Liver (tissue), 9 donors: ENCODE data around the gene SULT6B1. TPM values are rescaled to one million over a fixed set of nuclear protein-coding genes. Genes with fewer than 3 reads are reported as not detected.

Experiments used
- DNase-seq: peaks from one replicate; pipeline ENCODE4 v3.0.0-alpha.2; 2017; ENCODE audit warnings: low spot score
- H3K27ac ChIP-seq, 2 donors: one replicate each; pipeline ENCODE4 v1.7.0; 2013; ENCODE audit warnings: inconsistent platforms in 2 of 2, low read length in 2 of 2, control low read depth in 1 of 2, low read depth in 1 of 2, mild to moderate bottlenecking in 1 of 2
- H3K27me3 ChIP-seq, 4 donors: one replicate each; pipeline versions ENCODE4 v1.6.1 to v1.7.0; 2013; ENCODE audit warnings: low read length in 3 of 4, inconsistent platforms in 1 of 4, mild to moderate bottlenecking in 1 of 4, moderate library complexity in 1 of 4; ENCODE audit not compliant: control insufficient read depth in 4 of 4, insufficient read depth in 4 of 4
- H3K36me3 ChIP-seq, 4 donors: one replicate each; pipeline versions ENCODE4 v1.6.1 to v1.7.0; 2013; ENCODE audit warnings: low read length in 3 of 4, mild to moderate bottlenecking in 3 of 4, low read depth in 1 of 4, moderate library complexity in 1 of 4; ENCODE audit not compliant: control insufficient read depth in 4 of 4, insufficient read depth in 3 of 4
- H3K4me1 ChIP-seq, 4 donors: one replicate each; pipeline versions ENCODE4 v1.6.1 to v1.7.0; 2013; ENCODE audit warnings: low read length in 3 of 4, mild to moderate bottlenecking in 3 of 4, moderate library complexity in 1 of 4; ENCODE audit not compliant: control insufficient read depth in 4 of 4, insufficient read depth in 4 of 4
- H3K4me3 ChIP-seq, 3 donors: one replicate each; pipeline versions ENCODE4 v1.6.1 to v1.7.0; 2013; ENCODE audit warnings: low read length in 3 of 3, control low read depth in 1 of 3, low read depth in 1 of 3, mild to moderate bottlenecking in 1 of 3
- H3K9ac ChIP-seq, 2 donors: one replicate each; pipeline ENCODE4 v1.7.0; 2013; ENCODE audit warnings: low read length in 2 of 2, mild to moderate bottlenecking in 2 of 2, moderate library complexity in 2 of 2, control low read depth in 1 of 2, low read depth in 1 of 2
- H3K9me3 ChIP-seq, 4 donors: one replicate each; pipeline versions ENCODE4 v1.6.1 to v1.7.0; 2013; ENCODE audit warnings: low read length in 3 of 4; ENCODE audit not compliant: control insufficient read depth in 4 of 4
- ATF3 ChIP-seq: IDR thresholded peaks from 2 replicates; pipeline ENCODE4 v1.6.1; 2016; ENCODE audit warnings: antibody characterized with exemption
- EGR1 ChIP-seq, 2 donors: IDR thresholded peaks; 2 replicates each; pipeline ENCODE4 v1.6.1; 2016 to 2018; ENCODE audit warnings: antibody characterized with exemption in 2 of 2, low read depth in 2 of 2
- FOXA1 ChIP-seq: IDR thresholded peaks from 2 replicates; pipeline ENCODE4 v1.6.1; 2016; ENCODE audit warnings: antibody characterized with exemption
- FOXA2 ChIP-seq: IDR thresholded peaks from 2 replicates; pipeline ENCODE4 v1.6.1; 2016; ENCODE audit warnings: antibody characterized with exemption
- GABPA ChIP-seq, 2 donors: IDR thresholded peaks in 1 of 2; conservative IDR thresholded peaks in 1 of 2; 2 replicates each; pipeline ENCODE4 v1.6.1; 2016; ENCODE audit warnings: antibody characterized with exemption in 2 of 2, mild to moderate bottlenecking in 1 of 2, moderate library complexity in 1 of 2
- HNF4A ChIP-seq, 2 donors: conservative IDR thresholded peaks; 2 replicates each; pipeline ENCODE4 v1.6.1; 2016; ENCODE audit warnings: antibody characterized with exemption in 2 of 2, mild to moderate bottlenecking in 2 of 2
- HNF4G ChIP-seq: IDR thresholded peaks from 2 replicates; pipeline ENCODE4 v1.6.1; 2016; ENCODE audit warnings: antibody characterized with exemption
- JUND ChIP-seq, 2 donors: IDR thresholded peaks; 2 replicates each; pipeline ENCODE4 v1.6.1; 2016; ENCODE audit warnings: antibody characterized with exemption in 2 of 2
- NR2F2 ChIP-seq: IDR thresholded peaks from 2 replicates; pipeline ENCODE4 v1.6.1; 2016; ENCODE audit warnings: antibody characterized with exemption
- RAD21 ChIP-seq, 2 donors: IDR thresholded peaks; 2 replicates each; pipeline ENCODE4 v1.6.1; 2016; ENCODE audit warnings: antibody characterized with exemption in 2 of 2, mild to moderate bottlenecking in 2 of 2
- REST ChIP-seq: IDR thresholded peaks from 2 replicates; pipeline ENCODE4 v1.6.1; 2016; ENCODE audit warnings: antibody characterized with exemption, mild to moderate bottlenecking
- RXRA ChIP-seq, 2 donors: IDR thresholded peaks; 2 replicates each; pipeline ENCODE4 v1.6.1; 2017 to 2018; ENCODE audit warnings: antibody characterized with exemption in 2 of 2, mild to moderate bottlenecking in 1 of 2
- SP1 ChIP-seq: IDR thresholded peaks from 2 replicates; pipeline ENCODE4 v1.6.1; 2018; ENCODE audit warnings: antibody characterized with exemption, mild to moderate bottlenecking
- YY1 ChIP-seq: IDR thresholded peaks from 2 replicates; pipeline ENCODE4 v1.6.1; 2016; ENCODE audit warnings: antibody characterized with exemption, mild to moderate bottlenecking
- ZBTB33 ChIP-seq: IDR thresholded peaks from 2 replicates; pipeline ENCODE4 v1.6.1; 2016; ENCODE audit warnings: antibody characterized with exemption
- WGBS: extraction: QIAGEN DNeasy Blood & Tissue Kit; methylation state at CpG from one replicate; pipeline ENCODE4 v1.1.7; 2013; 5-methylcytosine and 5-hydroxymethylcytosine counted together
- polyA plus RNA-seq, 2 donors: library from polyadenylated mRNA; stranded (reverse) in 1 of 2; unstranded in 1 of 2; fragments of 200-250 nt in 1 of 2; fragments of >200 nt in 1 of 2; fragmentation: Nextera tagmentation in 1 of 2; extraction: Ambion mirVana in 1 of 2; gene quantifications; one replicate each; pipeline versions ENCODE4 v1.2.1 to v1.2.3, GENCODE V29; 2013 to 2015
- total RNA-seq, 2 donors: library from RNA; depleted of rRNA; stranded (reverse); fragments of >200 nt; gene quantifications; one replicate each; pipeline ENCODE4 v1.2.3, GENCODE V29; 2014
- TF ChIP-seq, protein P1 (sequence below): IDR thresholded peaks from 2 replicates; pipeline ENCODE4 v1.6.1; 2016; ENCODE audit warnings: antibody characterized with exemption
- donor health status: healthy.
- donor health status: healthy.
- donor health status: healthy.
- donor health status: healthy.
- donor health status: healthy.

The SULT6B1 gene
- total and polyA plus RNA-seq, 4 donors, result not detected

DNA sequence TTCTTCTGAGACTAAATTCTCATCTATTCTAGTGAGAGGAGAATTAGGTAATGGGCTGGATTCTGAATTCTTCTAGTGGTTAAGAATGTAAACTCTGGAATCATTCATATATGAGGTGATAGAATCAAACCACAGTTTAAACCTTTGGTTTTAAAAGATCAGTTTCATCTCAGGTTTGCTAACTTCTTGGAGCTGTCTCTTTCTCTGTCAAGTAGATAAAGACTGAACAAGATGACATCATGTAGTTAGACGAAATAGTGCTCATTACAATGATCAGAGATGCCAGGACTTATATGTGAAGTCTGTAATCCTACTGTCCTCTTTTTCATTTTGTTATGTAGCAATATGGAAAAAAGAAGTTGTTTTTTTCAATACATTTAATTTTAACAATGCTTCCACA is 12.7 kb upstream of the SULT6B1 start (continued):
- TF ChIP-seq ZBTB33, result no peak
- TF ChIP-seq YY1, result no peak
- TF ChIP-seq SP1, result no peak
- TF ChIP-seq HNF4G, result no peak
- no peak for TF ChIP-seq RAD21 (IDR thresholded peaks at IDR 0.05)
- TF ChIP-seq RXRA (IDR thresholded peaks at IDR 0.05), result no peak
- TF ChIP-seq, protein P1, sequence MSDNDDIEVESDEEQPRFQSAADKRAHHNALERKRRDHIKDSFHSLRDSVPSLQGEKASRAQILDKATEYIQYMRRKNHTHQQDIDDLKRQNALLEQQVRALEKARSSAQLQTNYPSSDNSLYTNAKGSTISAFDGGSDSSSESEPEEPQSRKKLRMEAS, result no peak
- TF ChIP-seq HNF4A (conservative IDR thresholded peaks at IDR 0.05), result no peak
- TF ChIP-seq NR2F2, result no peak
- TF ChIP-seq EGR1 (IDR thresholded peaks at IDR 0.05; ENCODE audit: low read depth in 2 of 2), result no peak

DNA sequence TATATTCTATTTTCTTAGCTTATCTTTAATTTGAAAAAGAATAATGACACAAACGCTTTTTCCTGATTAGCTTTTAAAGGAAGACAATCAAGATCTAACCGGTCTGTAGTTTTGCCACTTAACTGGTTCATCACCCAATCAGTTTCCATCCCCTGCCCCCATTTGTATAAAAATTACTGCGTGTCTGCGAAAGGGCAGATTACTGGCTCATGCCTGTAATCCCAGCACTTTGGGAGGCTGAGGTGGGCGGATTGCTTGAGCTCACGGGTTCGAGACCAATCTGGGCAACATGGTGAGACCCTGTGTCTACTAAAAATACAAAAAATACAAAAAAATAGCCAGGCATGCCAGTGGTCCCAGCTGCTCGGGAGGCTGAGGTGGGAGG is 10.2 kb upstream of the SULT6B1 start:
- TF ChIP-seq ZBTB33 (no peak), SP1 (no peak), FOXA1 (no peak), YY1 (no peak), JUND (IDR thresholded peaks at IDR 0.05) (no peak), RAD21 (IDR thresholded peaks at IDR 0.05) (no peak), HNF4A (conservative IDR thresholded peaks at IDR 0.05) (no peak), REST (no peak), GABPA (IDR thresholded peaks at IDR 0.05 in 1 of 2, conservative IDR thresholded peaks at IDR 0.05 in 1 of 2) (no peak), FOXA2 (no peak), ATF3 (no peak)
- Histone ChIP-seq H3K9ac (no peak overlapping the region), H3K36me3 (peaks cover 3 to 18% (median 15%) of the 10 kb centered on the region in 4 donors), H3K9me3 (peaks cover 0 to 2% (median 1%) of the 10 kb centered on the region in 4 donors), H3K4me1 (peaks cover 0 to 8% (median 4%) of the 10 kb centered on the region in 4 donors), H3K4me3 (no peak overlapping the region), H3K27ac (no peak overlapping the region), H3K27me3 (no peaks in the 10 kb centered on the region)
- 95% methylated on average over 8 of the region's 8 CpGs for WGBS
- no peak for DNase-seq
